Measurements from ENCODE around the gene TNFSF13B. TPM values are rescaled to one million over a fixed set of nuclear protein-coding genes. Genes with fewer than 3 reads are reported as not detected.

Gene TNFSF13B
- total RNA-seq = 3.1 and 3.3 TPM in 2 replicates
- long read RNA-seq = 0 reads

- Mint-ChIP-seq H3K4me3 (ENCODE audit: low read depth) (no peak within 1 kb of the TSS), H3K9me3 (ENCODE audit: low read depth) (peaks cover 3% of the 10 kb centered on the region), H3K36me3 (ENCODE audit: insufficient read depth) (peaks cover 8% of the 10 kb centered on the region), H3K27me3 (no peaks in the 10 kb centered on the region), H3K4me1 (ENCODE audit: low read depth) (peaks cover 19% of the 10 kb centered on the region), H3K27ac (peak within 1 kb of the TSS; percentile 38)
- DNase-seq (ENCODE audit: low spot score, unreplicated experiment) = peak; percentile 13
- peak; percentile 14 for TF ChIP-seq CTCF (IDR thresholded peaks at IDR 0.05; ENCODE audit: unreplicated experiment)
Observed at GRCh38 chr13:108269601-108270328, at the start of gene TNFSF13B. Gene TNFSF13B, plus strand, starts transcription at chr13:108269718. Its CDS starts 178 bp downstream, at chr13:108269896.

- Mint-ChIP-seq H3K4me1 (ENCODE audit: low read depth) (peaks cover 37% of the 10 kb centered on the region), H3K4me3 (ENCODE audit: low read depth) (peak overlapping the region; percentile 90), H3K27ac (no peak overlapping the region), H3K9me3 (ENCODE audit: low read depth) (no peaks in the 10 kb centered on the region), H3K36me3 (ENCODE audit: insufficient read depth) (no peaks in the 10 kb centered on the region), H3K27me3 (no peaks in the 10 kb centered on the region)
- no peak for DNase-seq (ENCODE audit: low spot score, unreplicated experiment)
- no peak for TF ChIP-seq CTCF (IDR thresholded peaks at IDR 0.05; ENCODE audit: unreplicated experiment)
Observed at GRCh38 chr13:108220041-108220440, 49.5 kb upstream of the TNFSF13B start.

- TF ChIP-seq CTCF (IDR thresholded peaks at IDR 0.05; ENCODE audit: unreplicated experiment) = no peak
- DNase-seq (ENCODE audit: low spot score, unreplicated experiment) = no peak
- H3K27ac Mint-ChIP-seq = peak overlapping the region; percentile 83
- no peaks in the 10 kb centered on the region for H3K27me3 Mint-ChIP-seq
- peaks cover 64% of the 10 kb centered on the region for H3K4me1 Mint-ChIP-seq (ENCODE audit: low read depth)
- H3K4me3 Mint-ChIP-seq (ENCODE audit: low read depth) = no peak overlapping the region
- H3K36me3 Mint-ChIP-seq (ENCODE audit: insufficient read depth) = no peaks in the 10 kb centered on the region
- no peaks in the 10 kb centered on the region for H3K9me3 Mint-ChIP-seq (ENCODE audit: low read depth)
Observed at GRCh38 chr13:108223687-108224503, 45.6 kb upstream of the TNFSF13B start.

GRCh38 chr13:108225440-108225839 is 44.1 kb upstream of the TNFSF13B start:
- H3K36me3 Mint-ChIP-seq (ENCODE audit: insufficient read depth) = peaks cover 10% of the 10 kb centered on the region
- no peaks in the 10 kb centered on the region for H3K27me3 Mint-ChIP-seq
- TF ChIP-seq CTCF (IDR thresholded peaks at IDR 0.05; ENCODE audit: unreplicated experiment) = no peak
- H3K9me3 Mint-ChIP-seq (ENCODE audit: low read depth) = no peaks in the 10 kb centered on the region
- H3K4me1 Mint-ChIP-seq (ENCODE audit: low read depth) = peaks cover 63% of the 10 kb centered on the region
- H3K4me3 Mint-ChIP-seq (ENCODE audit: low read depth) = no peak overlapping the region
- H3K27ac Mint-ChIP-seq = peak overlapping the region; percentile 75
- no peak for DNase-seq (ENCODE audit: low spot score, unreplicated experiment)

- no peak for DNase-seq (ENCODE audit: low spot score, unreplicated experiment)
Observed at GRCh38 chr13:108226184-108226583, 43.3 kb upstream of the TNFSF13B start.

More at GRCh38 chr13:108226184-108226583, 43.3 kb upstream of the TNFSF13B start:
- Mint-ChIP-seq H3K27me3 (no peaks in the 10 kb centered on the region), H3K4me1 (ENCODE audit: low read depth) (peaks cover 64% of the 10 kb centered on the region), H3K27ac (peak overlapping the region; percentile 75), H3K36me3 (ENCODE audit: insufficient read depth) (peaks cover 10% of the 10 kb centered on the region), H3K4me3 (ENCODE audit: low read depth) (peak overlapping the region; percentile 42), H3K9me3 (ENCODE audit: low read depth) (no peaks in the 10 kb centered on the region)
- TF ChIP-seq CTCF (IDR thresholded peaks at IDR 0.05; ENCODE audit: unreplicated experiment) = no peak
